Prostate gland (tissue), 2 donors: Measurements from ENCODE around the gene NECTIN1. TPM values are rescaled to one million over a fixed set of nuclear protein-coding genes. Genes with fewer than 3 reads are reported as not detected.

Experiments used
- DNase-seq: peaks from one replicate; pipeline ENCODE4 v3.0.0-alpha.2; 2019; ENCODE audit warnings: low spot score
- H3K27ac ChIP-seq, 2 donors: fragments of 200-600 bp; sonication (generic); 2 replicates each; pipeline ENCODE4 v1.5.1; 2017 to 2019
- H3K27me3 ChIP-seq: fragments of 200-600 bp; sonication (generic); replicated peaks from 2 replicates; pipeline ENCODE4 v1.5.1; 2019; ENCODE audit not compliant: insufficient read depth
- H3K36me3 ChIP-seq, 2 donors: fragments of 200-600 bp; sonication (generic); 1 replicate in 1 of 2; 2 replicates in 1 of 2; pipeline versions ENCODE4 v1.5.1 to v1.8.1; 2017 to 2019
- H3K4me1 ChIP-seq: fragments of 200-600 bp; sonication (generic); replicated peaks from 2 replicates; pipeline ENCODE4 v1.5.1; 2019
- H3K4me3 ChIP-seq, 2 donors: fragments of 200-600 bp; sonication (generic); 2 replicates each; pipeline ENCODE4 v1.5.1; 2017 to 2019
- H3K9me3 ChIP-seq: fragments of 200-600 bp; sonication (generic); 2 replicates; pipeline ENCODE4 v1.5.1; 2017
- CTCF ChIP-seq, 4 experiments: fragments of 200-600 bp in 2 of 4; fragments of 450-650 bp in 2 of 4; sonication (generic) in 2 of 4; IDR thresholded peaks; 1 replicate in 3 of 4; 2 replicates in 1 of 4; pipeline ENCODE4 v1.5.1; 2016 to 2019; ENCODE audit warnings: antibody characterized with exemption in 4 of 4, mild to moderate bottlenecking in 2 of 4, moderate library complexity in 2 of 4
- POLR2A ChIP-seq: fragments of 450-650 bp; IDR thresholded peaks from one replicate; pipeline ENCODE4 v1.6.1; 2016; ENCODE audit warnings: antibody characterized with exemption, mild to moderate bottlenecking
- POLR2AphosphoS5 ChIP-seq: sonication (generic); formaldehyde crosslinking; IDR thresholded peaks from one replicate; pipeline ENCODE4 v1.6.1; 2017; ENCODE audit warnings: antibody characterized with exemption
- WGBS: methylation state at CpG from one replicate; pipeline ENCODE4 v1.1.5; 2018; 5-methylcytosine and 5-hydroxymethylcytosine counted together
- intact Hi-C: fragments of 100-400 bp; cut with DNase I; formaldehyde crosslinking; loops from one replicate; pipeline ENCODE4 v1.14.2; 2022
- total RNA-seq, 2 donors: library from RNA; depleted of rRNA; stranded (reverse); fragments of >200 nt; gene quantifications; one replicate each; pipeline ENCODE4 v1.1.0, GENCODE V29; 2016

Gene NECTIN1
- total RNA-seq, 2 donors from 2014 or later: 18.7 to 28.2 TPM

GRCh38 chr11:119686177-119686882 is 42.7 kb downstream of the NECTIN1 start:
- 58% methylated on average over 19 of the region's 19 CpGs for WGBS
- Histone ChIP-seq H3K27me3 (no peaks in the 10 kb centered on the region), H3K27ac (peak overlapping the region; percentile 63 to 91), H3K36me3 (no peaks in the 10 kb centered on the region), H3K9me3 (no peaks in the 10 kb centered on the region), H3K4me1 (peaks cover 21% of the 10 kb centered on the region), H3K4me3 (no peak overlapping the region)
- DNase-seq: peak; percentile 65
- TF ChIP-seq CTCF (IDR thresholded peaks at IDR 0.05) (no peak), POLR2AphosphoS5 (peak; percentile 72), POLR2A (peak; percentile 28)
- intact Hi-C loops: no loop called here

- 77% methylated on average over 13 of the region's 13 CpGs for WGBS
- Histone ChIP-seq H3K27me3 (no peaks in the 10 kb centered on the region), H3K9me3 (no peaks in the 10 kb centered on the region), H3K4me1 (peaks cover 32% of the 10 kb centered on the region), H3K36me3 (no peaks in the 10 kb centered on the region), H3K27ac (peak overlapping the region; percentile 89 to 91), H3K4me3 (no peak overlapping the region)
- no peak for DNase-seq
- intact Hi-C loops: no loop called here
- TF ChIP-seq POLR2A: no peak
- no peak for TF ChIP-seq POLR2AphosphoS5
- TF ChIP-seq CTCF (IDR thresholded peaks at IDR 0.05): no peak
These were observed 43.8 kb downstream of the NECTIN1 start for GRCh38 chr11:119685111-119685746.

GRCh38 chr11:119684361-119685110 is 44.5 kb downstream of the NECTIN1 start:
- 39% methylated on average over 15 of the region's 15 CpGs for WGBS
- H3K9me3 ChIP-seq: no peaks in the 10 kb centered on the region
- peak; percentile 70 for DNase-seq
- H3K27me3 ChIP-seq: no peaks in the 10 kb centered on the region
- TF ChIP-seq CTCF (IDR thresholded peaks at IDR 0.05) (no peak), POLR2A (no peak), POLR2AphosphoS5 (no peak)
- H3K27ac ChIP-seq: peak overlapping the region; percentile 89 to 91
- H3K36me3 ChIP-seq: no peaks in the 10 kb centered on the region
- peaks cover 33% of the 10 kb centered on the region for H3K4me1 ChIP-seq
- intact Hi-C loops: no loop called here
- H3K4me3 ChIP-seq: no peak overlapping the region

- DNase-seq: peak; percentile 95
- no peaks in the 10 kb centered on the region for H3K36me3 ChIP-seq
- 48% methylated on average over 9 of the region's 9 CpGs for WGBS
- intact Hi-C loops: no loop called here
- H3K27me3 ChIP-seq: no peaks in the 10 kb centered on the region
- TF ChIP-seq POLR2A (peak; percentile 70), POLR2AphosphoS5 (peak; percentile 94), CTCF (IDR thresholded peaks at IDR 0.05) (no peak)
- peak overlapping the region; percentile 89 to 91 for H3K27ac ChIP-seq
- H3K4me3 ChIP-seq: no peak overlapping the region
- peaks cover 33% of the 10 kb centered on the region for H3K4me1 ChIP-seq
- no peaks in the 10 kb centered on the region for H3K9me3 ChIP-seq
These were observed 45.2 kb downstream of the NECTIN1 start for GRCh38 chr11:119683783-119684182.
